Prostate gland (tissue), 2 donors: Measurements from ENCODE around the gene PBX4.

Experiments used
- POLR2A ChIP-seq: fragments of 450-650 bp; IDR thresholded peaks from one replicate; pipeline ENCODE4 v1.6.1; 2016; ENCODE audit warnings: antibody characterized with exemption, mild to moderate bottlenecking
- TF ChIP-seq, protein P1 (sequence below), 4 experiments: fragments of 200-600 bp in 2 of 4; fragments of 450-650 bp in 2 of 4; sonication (generic) in 2 of 4; IDR thresholded peaks; 1 replicate in 3 of 4; 2 replicates in 1 of 4; pipeline ENCODE4 v1.5.1; 2016 to 2019; ENCODE audit warnings: antibody characterized with exemption in 4 of 4, mild to moderate bottlenecking in 2 of 4, moderate library complexity in 2 of 4

DNA sequence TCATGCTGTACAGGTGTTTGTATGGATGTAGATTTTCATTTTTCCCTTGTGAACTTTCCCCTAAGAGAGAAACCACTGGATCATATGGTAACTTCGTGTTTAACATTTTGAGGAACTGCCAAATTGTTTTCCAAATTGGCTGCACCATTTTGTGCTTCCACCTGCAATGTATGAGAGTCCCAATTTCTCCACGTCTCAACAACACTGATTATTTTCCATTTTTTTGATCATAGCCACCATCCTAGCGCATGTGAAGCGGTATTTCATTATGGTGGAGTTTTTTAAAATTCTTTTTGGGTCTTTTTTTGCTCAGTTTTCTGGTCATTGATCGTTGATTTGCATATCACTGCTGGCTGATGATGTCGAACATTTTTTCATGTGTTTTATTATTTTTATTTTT, 97.5 kb downstream of the PBX4 start:
- TF ChIP-seq, protein P1, sequence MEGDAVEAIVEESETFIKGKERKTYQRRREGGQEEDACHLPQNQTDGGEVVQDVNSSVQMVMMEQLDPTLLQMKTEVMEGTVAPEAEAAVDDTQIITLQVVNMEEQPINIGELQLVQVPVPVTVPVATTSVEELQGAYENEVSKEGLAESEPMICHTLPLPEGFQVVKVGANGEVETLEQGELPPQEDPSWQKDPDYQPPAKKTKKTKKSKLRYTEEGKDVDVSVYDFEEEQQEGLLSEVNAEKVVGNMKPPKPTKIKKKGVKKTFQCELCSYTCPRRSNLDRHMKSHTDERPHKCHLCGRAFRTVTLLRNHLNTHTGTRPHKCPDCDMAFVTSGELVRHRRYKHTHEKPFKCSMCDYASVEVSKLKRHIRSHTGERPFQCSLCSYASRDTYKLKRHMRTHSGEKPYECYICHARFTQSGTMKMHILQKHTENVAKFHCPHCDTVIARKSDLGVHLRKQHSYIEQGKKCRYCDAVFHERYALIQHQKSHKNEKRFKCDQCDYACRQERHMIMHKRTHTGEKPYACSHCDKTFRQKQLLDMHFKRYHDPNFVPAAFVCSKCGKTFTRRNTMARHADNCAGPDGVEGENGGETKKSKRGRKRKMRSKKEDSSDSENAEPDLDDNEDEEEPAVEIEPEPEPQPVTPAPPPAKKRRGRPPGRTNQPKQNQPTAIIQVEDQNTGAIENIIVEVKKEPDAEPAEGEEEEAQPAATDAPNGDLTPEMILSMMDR (IDR thresholded peaks at IDR 0.05), result no peak
- no peak for TF ChIP-seq POLR2A
